ENCODE measurements around the gene PTDSS2.
"Not testable (repeated sequence)": the region's sequence is repeated elsewhere in the genome, so short reads cannot be mapped to it uniquely, and the experiment has no call there.

PTDSS2 gene

GRCh38 chr11:419248-420005 is 30.7 kb upstream of the PTDSS2 start:
- CTCF ChIA-PET: interaction anchor here (2.1 kb wide), 1 partner anchor 29 kb away, joined by 5 read pairs; no protein-coding TSS in a partner anchor
- no peak for TF ChIP-seq CTCF (IDR thresholded peaks at IDR 0.05; ENCODE audit: control extremely low read depth, extremely low read depth, low read depth, missing control alignments)
- POLR2A ChIA-PET: no interaction called here
- DNase-seq (ENCODE audit: extremely low spot score): no peak

- TF ChIP-seq CTCF (IDR thresholded peaks at IDR 0.05; ENCODE audit: control extremely low read depth, extremely low read depth, low read depth, missing control alignments): no peak
- ChIA-PET POLR2A (no interaction called here), CTCF (interaction anchor here (2.1 kb wide), 1 partner anchor 28 kb away, joined by 5 read pairs; no protein-coding TSS in a partner anchor)
- DNase-seq (ENCODE audit: extremely low spot score): no peak
Observed at GRCh38 chr11:420054-420910, 29.8 kb upstream of the PTDSS2 start.

GRCh38 chr11:420911-421321 is 29.2 kb upstream of the PTDSS2 start:
- no peak for DNase-seq (ENCODE audit: extremely low spot score)
- TF ChIP-seq CTCF (IDR thresholded peaks at IDR 0.05; ENCODE audit: control extremely low read depth, extremely low read depth, low read depth, missing control alignments): no peak
- ChIA-PET POLR2A (no interaction called here), CTCF (no interaction called here)

GRCh38 chr11:422249-422656 is 27.8 kb upstream of the PTDSS2 start:
- TF ChIP-seq CTCF (IDR thresholded peaks at IDR 0.05; ENCODE audit: control extremely low read depth, extremely low read depth, low read depth, missing control alignments): no peak
- CTCF ChIA-PET: interaction anchor here (2.3 kb wide), 1 partner anchor 26 kb away, joined by 5 read pairs; no protein-coding TSS in a partner anchor
- POLR2A ChIA-PET: no interaction called here
- DNase-seq (ENCODE audit: extremely low spot score): no peak

- no peak for DNase-seq (ENCODE audit: extremely low spot score)
- ChIA-PET POLR2A (no interaction called here), CTCF (interaction anchor here (0.9 kb wide), 1 partner anchor 24 kb away, joined by 4 read pairs; no protein-coding TSS in a partner anchor)
- TF ChIP-seq CTCF (IDR thresholded peaks at IDR 0.05; ENCODE audit: control extremely low read depth, extremely low read depth, low read depth, missing control alignments): no peak
Observed at GRCh38 chr11:424232-424631, 25.8 kb upstream of the PTDSS2 start.

- DNase-seq (ENCODE audit: extremely low spot score); POLR2A ChIA-PET: not testable (repeated sequence)
- CTCF ChIA-PET: interaction anchor here (0.9 kb wide), 1 partner anchor 23 kb away, joined by 4 read pairs; no protein-coding TSS in a partner anchor
Observed at GRCh38 chr11:424766-425165, 25.3 kb upstream of the PTDSS2 start.
